ENCODE results near the gene CEACAM5. TPM values are rescaled to one million over a fixed set of nuclear protein-coding genes. Genes with fewer than 3 reads are reported as not detected.

CEACAM5 gene
- total RNA-seq, 1 experiment from 2014 or later: 1.1 TPM

- TF ChIP-seq CTCF (IDR thresholded peaks at IDR 0.05; ENCODE audit: unreplicated experiment): no peak
- H3K27me3 Mint-ChIP-seq (ENCODE audit: unreplicated experiment): peaks cover 29% of the 10 kb centered on the region
- H3K27ac Mint-ChIP-seq (ENCODE audit: unreplicated experiment): peak overlapping the region; percentile 25
- peaks cover 8% of the 10 kb centered on the region for H3K36me3 Mint-ChIP-seq (ENCODE audit: insufficient read depth, unreplicated experiment)
- H3K4me1 Mint-ChIP-seq (ENCODE audit: low read depth, unreplicated experiment): peaks cover 37% of the 10 kb centered on the region
- intact Hi-C loops (cut with micrococcal nuclease; ENCODE audit: unreplicated experiment): no loop called here
- no peaks in the 10 kb centered on the region for H3K9me3 Mint-ChIP-seq (ENCODE audit: low read depth, unreplicated experiment)
- DNase-seq: no peak
- H3K4me3 Mint-ChIP-seq (ENCODE audit: low read depth, unreplicated experiment): peak overlapping the region; percentile 8
- BruUV-seq (replicated peaks): no TSS peak
- CTCF ChIA-PET: interaction anchor here (0.6 to 1.9 kb wide), 7 partner anchors 9 to 278 kb away, joined by 3 to 10 read pairs (median 5); no protein-coding TSS in a partner anchor
Measured at GRCh38 chr19:41735071-41735600, 26.7 kb downstream of the CEACAM5 start.

DNA sequence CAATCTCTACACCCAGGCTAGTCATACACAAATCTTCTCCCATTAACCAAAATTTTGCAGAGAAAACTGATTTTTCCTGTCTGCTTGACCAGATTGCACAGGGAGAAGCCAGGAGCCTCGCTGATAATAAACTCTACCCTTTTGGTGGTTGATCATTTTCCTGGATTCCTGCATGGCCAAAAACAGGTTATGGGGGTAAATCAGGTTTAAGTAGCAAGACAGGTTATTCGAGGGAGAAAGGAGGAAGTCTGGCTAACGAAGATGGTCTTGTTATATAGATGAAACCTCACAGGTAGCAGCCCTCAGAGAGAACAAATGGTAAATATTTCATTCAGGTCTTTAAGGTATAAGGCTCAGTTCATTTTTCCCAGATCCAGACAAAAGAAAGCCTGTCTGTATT, 30.9 kb downstream of the CEACAM5 start:
- BruUV-seq (replicated peaks): no TSS peak
- intact Hi-C loops (cut with micrococcal nuclease; ENCODE audit: unreplicated experiment): no loop called here
- CTCF ChIA-PET: interaction anchor here (1.2 kb wide), 1 partner anchor 32 kb away, joined by 4 read pairs; no protein-coding TSS in a partner anchor
- DNase-seq: peak; percentile 50
- Mint-ChIP-seq H3K9me3 (ENCODE audit: low read depth, unreplicated experiment) (no peaks in the 10 kb centered on the region), H3K27me3 (ENCODE audit: unreplicated experiment) (peaks cover 5% of the 10 kb centered on the region), H3K27ac (ENCODE audit: unreplicated experiment) (peak overlapping the region; percentile 72), H3K4me1 (ENCODE audit: low read depth, unreplicated experiment) (peaks cover 31% of the 10 kb centered on the region), H3K4me3 (ENCODE audit: low read depth, unreplicated experiment) (no peak overlapping the region), H3K36me3 (ENCODE audit: insufficient read depth, unreplicated experiment) (peaks cover 8% of the 10 kb centered on the region)
- TF ChIP-seq CTCF (IDR thresholded peaks at IDR 0.05; ENCODE audit: unreplicated experiment): no peak

GRCh38 chr19:41740415-41741243, 32.2 kb downstream of the CEACAM5 start:
- DNase-seq: no peak
- H3K4me1 Mint-ChIP-seq (ENCODE audit: low read depth, unreplicated experiment): peaks cover 19% of the 10 kb centered on the region
- peaks cover 8% of the 10 kb centered on the region for H3K36me3 Mint-ChIP-seq (ENCODE audit: insufficient read depth, unreplicated experiment)
- CTCF ChIA-PET: interaction anchor here (0.8 to 1.2 kb wide), 3 partner anchors 13 to 34 kb away, joined by 4 to 5 read pairs (median 4); no protein-coding TSS in a partner anchor
- TF ChIP-seq CTCF (IDR thresholded peaks at IDR 0.05; ENCODE audit: unreplicated experiment): no peak
- no peak overlapping the region for H3K4me3 Mint-ChIP-seq (ENCODE audit: low read depth, unreplicated experiment)
- H3K9me3 Mint-ChIP-seq (ENCODE audit: low read depth, unreplicated experiment): no peaks in the 10 kb centered on the region
- BruUV-seq (replicated peaks): no TSS peak
- no peak overlapping the region for H3K27ac Mint-ChIP-seq (ENCODE audit: unreplicated experiment)
- peaks cover 7% of the 10 kb centered on the region for H3K27me3 Mint-ChIP-seq (ENCODE audit: unreplicated experiment)
- intact Hi-C loops (cut with micrococcal nuclease; ENCODE audit: unreplicated experiment): no loop called here

DNA sequence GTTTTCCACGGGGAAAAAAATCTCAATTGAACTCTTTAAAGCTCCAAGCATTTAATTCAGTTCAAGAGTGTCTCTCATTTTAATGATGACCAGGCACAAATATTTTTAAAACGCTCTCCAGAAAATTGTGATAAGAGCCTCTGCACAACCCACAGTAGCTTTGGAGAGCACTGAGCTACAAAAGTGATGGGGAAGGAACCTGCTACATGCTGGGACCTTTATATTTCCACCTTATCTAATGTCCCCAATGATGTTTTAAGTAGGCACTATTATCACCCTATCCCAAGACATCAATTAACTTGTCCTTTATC, 32.8 kb downstream of the CEACAM5 start:
- DNase-seq: no peak
- BruUV-seq (replicated peaks): no TSS peak
- intact Hi-C loops (cut with micrococcal nuclease; ENCODE audit: unreplicated experiment): no loop called here

More for the DNA sequence above, 32.8 kb downstream of the CEACAM5 start:
- CTCF ChIA-PET: interaction anchor here (0.8 to 1.0 kb wide), 2 partner anchors 12 to 34 kb away, joined by 4 to 5 read pairs; no protein-coding TSS in a partner anchor
- Mint-ChIP-seq H3K27me3 (ENCODE audit: unreplicated experiment) (peaks cover 13% of the 10 kb centered on the region), H3K9me3 (ENCODE audit: low read depth, unreplicated experiment) (no peaks in the 10 kb centered on the region), H3K27ac (ENCODE audit: unreplicated experiment) (no peak overlapping the region), H3K4me1 (ENCODE audit: low read depth, unreplicated experiment) (peaks cover 23% of the 10 kb centered on the region), H3K36me3 (ENCODE audit: insufficient read depth, unreplicated experiment) (peaks cover 8% of the 10 kb centered on the region), H3K4me3 (ENCODE audit: low read depth, unreplicated experiment) (no peak overlapping the region)
- no peak for TF ChIP-seq CTCF (IDR thresholded peaks at IDR 0.05; ENCODE audit: unreplicated experiment)

Data from Calu3 (cell line).